ENCODE measurements around the gene VARS1. TPM values are rescaled to one million over a fixed set of nuclear protein-coding genes. Genes with fewer than 3 reads are reported as not detected.

Gene VARS1
- total RNA-seq, 2 experiments from 2014 or later = 157 to 161 TPM

GRCh38 chr6:31776485-31776988 is 19.0 kb downstream of the VARS1 start:
- no peak overlapping the region for H3K4me3 Mint-ChIP-seq
- CTCF ChIA-PET = no interaction called here

GRCh38 chr6:31775633-31776484 is 19.7 kb downstream of the VARS1 start:
- H3K9me3 Mint-ChIP-seq = no peaks in the 10 kb centered on the region
- CTCF ChIA-PET = interaction anchor here (1.1 kb wide), 1 partner anchor 31 kb away, joined by 3 read pairs; the partner anchor contains the start of gene LSM2
- DNase-seq = no peak
- no peak overlapping the region for H3K4me3 Mint-ChIP-seq
- no peak overlapping the region for H3K27ac Mint-ChIP-seq
- no peaks in the 10 kb centered on the region for H3K27me3 Mint-ChIP-seq (ENCODE audit: low read depth)
- peaks cover 10% of the 10 kb centered on the region for H3K36me3 Mint-ChIP-seq (ENCODE audit: low read depth)
- intact Hi-C loops (cut with micrococcal nuclease) = no loop called here
- peaks cover 43% of the 10 kb centered on the region for H3K4me1 Mint-ChIP-seq (ENCODE audit: low read depth)

More at GRCh38 chr6:31776485-31776988, 19.0 kb downstream of the VARS1 start:
- H3K36me3 Mint-ChIP-seq (ENCODE audit: low read depth) = peaks cover 11% of the 10 kb centered on the region
- no peak overlapping the region for H3K27ac Mint-ChIP-seq
- H3K4me1 Mint-ChIP-seq (ENCODE audit: low read depth) = peaks cover 37% of the 10 kb centered on the region
- no peaks in the 10 kb centered on the region for H3K27me3 Mint-ChIP-seq (ENCODE audit: low read depth)
- no peak for DNase-seq
- intact Hi-C loops (cut with micrococcal nuclease) = no loop called here
- H3K9me3 Mint-ChIP-seq = no peaks in the 10 kb centered on the region

- peaks cover 6% of the 10 kb centered on the region for H3K36me3 Mint-ChIP-seq (ENCODE audit: low read depth)
- no peaks in the 10 kb centered on the region for H3K27me3 Mint-ChIP-seq (ENCODE audit: low read depth)
- H3K4me3 Mint-ChIP-seq = no peak overlapping the region
- peaks cover 43% of the 10 kb centered on the region for H3K4me1 Mint-ChIP-seq (ENCODE audit: low read depth)
- DNase-seq = no peak
- no peak overlapping the region for H3K27ac Mint-ChIP-seq
- CTCF ChIA-PET = interaction anchor here (1.1 to 1.5 kb wide), 2 partner anchors 17 to 32 kb away, joined by 3 to 6 read pairs; partner anchors contain the start of gene LSM2
- intact Hi-C loops (cut with micrococcal nuclease) = no loop called here
- H3K9me3 Mint-ChIP-seq = no peaks in the 10 kb centered on the region
These were observed 20.4 kb downstream of the VARS1 start for GRCh38 chr6:31775184-31775583.

GRCh38 chr6:31771992-31772358 is 23.6 kb downstream of the VARS1 start:
- peaks cover 38% of the 10 kb centered on the region for H3K4me1 Mint-ChIP-seq (ENCODE audit: low read depth)
- no peaks in the 10 kb centered on the region for H3K27me3 Mint-ChIP-seq (ENCODE audit: low read depth)
- intact Hi-C loops (cut with micrococcal nuclease) = loop anchor here (1.0 to 2.0 kb wide), 4 partner anchors 33 to 91 kb away; partner anchors contain the start of gene HSPA1B
- H3K27ac Mint-ChIP-seq = no peak overlapping the region
- H3K4me3 Mint-ChIP-seq = no peak overlapping the region
- peaks cover 1% of the 10 kb centered on the region for H3K36me3 Mint-ChIP-seq (ENCODE audit: low read depth)
- no peaks in the 10 kb centered on the region for H3K9me3 Mint-ChIP-seq
- DNase-seq = peak; percentile 49
- CTCF ChIA-PET = interaction anchor here (0.6 to 1.6 kb wide), 6 partner anchors 11 to 214 kb away, joined by 3 to 5 read pairs (median 4); no protein-coding TSS in a partner anchor

- intact Hi-C loops (cut with micrococcal nuclease) = loop anchor here (1.0 to 2.0 kb wide), 2 partner anchors 46 to 225 kb away; partner anchors contain the start of gene ATP6V1G2
- DNase-seq = no peak
- no peaks in the 10 kb centered on the region for H3K9me3 Mint-ChIP-seq
- no peaks in the 10 kb centered on the region for H3K27me3 Mint-ChIP-seq (ENCODE audit: low read depth)
- peaks cover 31% of the 10 kb centered on the region for H3K4me1 Mint-ChIP-seq (ENCODE audit: low read depth)
- CTCF ChIA-PET = interaction anchor here (0.7 to 3.0 kb wide), 12 partner anchors 21 to 106 kb away, joined by 3 to 11 read pairs (median 4); partner anchors contain the start of genes GPANK1, MPIG6B and MSH5
- H3K27ac Mint-ChIP-seq = no peak overlapping the region
- H3K4me3 Mint-ChIP-seq = no peak overlapping the region
- H3K36me3 Mint-ChIP-seq (ENCODE audit: low read depth) = peaks cover 1% of the 10 kb centered on the region
These were observed 24.7 kb downstream of the VARS1 start for GRCh38 chr6:31770860-31771259.

GRCh38 chr6:31769684-31770371 is 25.7 kb downstream of the VARS1 start:
- intact Hi-C loops (cut with micrococcal nuclease) = loop anchor here (1.0 to 2.0 kb wide), 4 partner anchors 41 to 224 kb away; partner anchors contain the start of genes ATP6V1G2, DDAH2 and LY6G5C
- Mint-ChIP-seq H3K4me1 (ENCODE audit: low read depth) (peaks cover 27% of the 10 kb centered on the region), H3K27ac (no peak overlapping the region), H3K4me3 (no peak overlapping the region), H3K36me3 (ENCODE audit: low read depth) (peaks cover 1% of the 10 kb centered on the region), H3K9me3 (no peaks in the 10 kb centered on the region), H3K27me3 (ENCODE audit: low read depth) (no peaks in the 10 kb centered on the region)
- peak; percentile 86 for DNase-seq
- CTCF ChIA-PET = interaction anchor here (0.6 to 3.0 kb wide), 28 partner anchors 10 to 202 kb away, joined by 3 to 11 read pairs (median 4); partner anchors contain the start of genes CLIC1, GPANK1, LY6G5C and MPIG6B

GRCh38 chr6:31768363-31769257 is 26.9 kb downstream of the VARS1 start:
- Mint-ChIP-seq H3K9me3 (no peaks in the 10 kb centered on the region), H3K4me1 (ENCODE audit: low read depth) (peaks cover 27% of the 10 kb centered on the region)
- intact Hi-C loops (cut with micrococcal nuclease) = loop anchor here (1.0 to 2.0 kb wide), 2 partner anchors 39 to 88 kb away; partner anchors contain the start of genes DDAH2 and LY6G5C

GRCh38 chr6:31767096-31767645 is 28.4 kb downstream of the VARS1 start:
- intact Hi-C loops (cut with micrococcal nuclease) = no loop called here
- Mint-ChIP-seq H3K9me3 (no peaks in the 10 kb centered on the region), H3K27me3 (ENCODE audit: low read depth) (no peaks in the 10 kb centered on the region), H3K4me3 (no peak overlapping the region), H3K27ac (no peak overlapping the region), H3K4me1 (ENCODE audit: low read depth) (peaks cover 16% of the 10 kb centered on the region), H3K36me3 (ENCODE audit: low read depth) (peaks cover 17% of the 10 kb centered on the region)
- CTCF ChIA-PET = interaction anchor here (0.6 kb wide), 1 partner anchor 40 kb away, joined by 3 read pairs; the partner anchor contains the start of gene LSM2
- DNase-seq = no peak

More at GRCh38 chr6:31768363-31769257, 26.9 kb downstream of the VARS1 start:
- Mint-ChIP-seq H3K27me3 (ENCODE audit: low read depth) (no peaks in the 10 kb centered on the region), H3K36me3 (ENCODE audit: low read depth) (peaks cover 10% of the 10 kb centered on the region), H3K27ac (no peak overlapping the region), H3K4me3 (no peak overlapping the region)
- DNase-seq = no peak
- CTCF ChIA-PET = interaction anchor here (0.9 to 3.0 kb wide), 12 partner anchors 16 to 201 kb away, joined by 3 to 11 read pairs (median 6); partner anchors contain the start of genes CLIC1 and MSH5

GRCh38 chr6:31765910-31766794 is 29.4 kb downstream of the VARS1 start:
- H3K36me3 Mint-ChIP-seq (ENCODE audit: low read depth) = peaks cover 26% of the 10 kb centered on the region
- H3K4me1 Mint-ChIP-seq (ENCODE audit: low read depth) = peaks cover 9% of the 10 kb centered on the region
- no peak for DNase-seq
- no peaks in the 10 kb centered on the region for H3K27me3 Mint-ChIP-seq (ENCODE audit: low read depth)
- CTCF ChIA-PET = interaction anchor here (0.6 to 0.7 kb wide), 3 partner anchors 40 to 68 kb away, joined by 3 to 5 read pairs (median 3); partner anchors contain the start of gene LSM2
- H3K27ac Mint-ChIP-seq = no peak overlapping the region
- intact Hi-C loops (cut with micrococcal nuclease) = no loop called here
- no peaks in the 10 kb centered on the region for H3K9me3 Mint-ChIP-seq
- H3K4me3 Mint-ChIP-seq = no peak overlapping the region

GRCh38 chr6:31765559-31765909 is 30.0 kb downstream of the VARS1 start:
- no peaks in the 10 kb centered on the region for H3K9me3 Mint-ChIP-seq
- no peak overlapping the region for H3K4me3 Mint-ChIP-seq
- peaks cover 32% of the 10 kb centered on the region for H3K36me3 Mint-ChIP-seq (ENCODE audit: low read depth)
- intact Hi-C loops (cut with micrococcal nuclease) = no loop called here
- DNase-seq = no peak
- CTCF ChIA-PET = interaction anchor here (0.6 to 0.7 kb wide), 2 partner anchors 40 to 68 kb away, joined by 3 to 5 read pairs; no protein-coding TSS in a partner anchor
- no peak overlapping the region for H3K27ac Mint-ChIP-seq
- H3K4me1 Mint-ChIP-seq (ENCODE audit: low read depth) = peaks cover 7% of the 10 kb centered on the region
- no peaks in the 10 kb centered on the region for H3K27me3 Mint-ChIP-seq (ENCODE audit: low read depth)

Data from activated naive CD4-positive, alpha-beta T cell treated with anti-CD3 and anti-CD28 coated beads for 36 hours (primary cell).